Stomach (tissue), 9 donors: ENCODE measurements around the gene DNAAF2. TPM values are rescaled to one million over a fixed set of nuclear protein-coding genes. Genes with fewer than 3 reads are reported as not detected.

Source experiments
- DNase-seq, 2 donors: peaks; one replicate each; pipeline versions ENCODE4 v3.0.0 to v3.0.0-alpha.2; 2013 to 2019
- H3K27ac ChIP-seq, 5 donors: fragments of 200-600 bp in 4 of 5; sonication (generic) in 4 of 5; one replicate each; pipeline ENCODE4 v1.5.1; 2013 to 2019; ENCODE audit warnings: mild to moderate bottlenecking in 1 of 5, moderate library complexity in 1 of 5
- H3K27me3 ChIP-seq, 3 donors: fragments of 200-600 bp; sonication (generic); one replicate each; pipeline ENCODE4 v1.5.1; 2017 to 2019; ENCODE audit warnings: mixed run types in 1 of 3
- H3K36me3 ChIP-seq, 4 donors: fragments of 200-600 bp; sonication (generic); 1 replicate in 3 of 4; 2 replicates in 1 of 4; pipeline ENCODE4 v1.5.1; 2016 to 2019
- H3K4me1 ChIP-seq, 4 donors: fragments of 200-600 bp; sonication (generic); one replicate each; pipeline ENCODE4 v1.5.1; 2016 to 2019
- H3K4me3 ChIP-seq, 4 donors: fragments of 200-600 bp; sonication (generic) in 3 of 4; one replicate each; pipeline ENCODE4 v1.5.1; 2016 to 2019; ENCODE audit warnings: mild to moderate bottlenecking in 1 of 4
- H3K9me3 ChIP-seq, 4 donors: fragments of 200-600 bp; sonication (generic); one replicate each; pipeline ENCODE4 v1.5.1; 2016 to 2019
- EP300 ChIP-seq: sonication (generic); formaldehyde crosslinking; IDR thresholded peaks from one replicate; pipeline ENCODE4 v1.6.1; 2017; ENCODE audit warnings: antibody characterized with exemption
- POLR2A ChIP-seq, 4 donors: fragments of 450-650 bp; IDR thresholded peaks; one replicate each; pipeline ENCODE4 v1.6.1; 2016; ENCODE audit warnings: antibody characterized with exemption in 4 of 4, control low read depth in 2 of 4, mild to moderate bottlenecking in 1 of 4, moderate library complexity in 1 of 4
- POLR2AphosphoS5 ChIP-seq, 3 donors: sonication (generic); formaldehyde crosslinking; IDR thresholded peaks; one replicate each; pipeline ENCODE4 v1.6.1; 2016; ENCODE audit warnings: antibody characterized with exemption in 3 of 3
- WGBS, 5 donors: extraction: QIAGEN DNeasy Blood & Tissue Kit in 3 of 5; methylation state at CpG; one replicate each; pipeline versions ENCODE4 v1.1.5 to v1.1.7; 2013 to 2018; 5-methylcytosine and 5-hydroxymethylcytosine counted together
- intact Hi-C: fragments of 100-400 bp; cut with DNase I; formaldehyde crosslinking; loops from one replicate; pipeline ENCODE4 v1.15.1; 2023; ENCODE audit warnings: low total_unique reads
- polyA plus RNA-seq, 3 donors: library from polyadenylated mRNA; stranded (reverse); fragments of 200-250 nt; gene quantifications; one replicate each; pipeline ENCODE4 v1.2.3, GENCODE V29; 2013
- total RNA-seq, 5 donors: library from RNA; depleted of rRNA; stranded (reverse); fragments of >200 nt; gene quantifications; one replicate each; pipeline versions ENCODE4 v1.1.0 to v1.2.3, GENCODE V29; 2014 to 2016
- TF ChIP-seq, protein P1 (sequence below), 7 experiments: fragments of 450-650 bp in 4 of 7; fragments of 200-600 bp in 3 of 7; sonication (generic) in 3 of 7; IDR thresholded peaks; one replicate each; pipeline ENCODE4 v1.5.1; 2016 to 2019; ENCODE audit warnings: antibody characterized with exemption in 7 of 7, control low read depth in 2 of 7, mild to moderate bottlenecking in 1 of 7
- donor health status: healthy with polysubstance abuse.
- donor health status: Bipolar disorder and iron deficiency.
- donor health status: healthy.

Gene DNAAF2
- total and polyA plus RNA-seq, 8 donors = 3.9 to 43.2 (median 8.1) TPM

DNA sequence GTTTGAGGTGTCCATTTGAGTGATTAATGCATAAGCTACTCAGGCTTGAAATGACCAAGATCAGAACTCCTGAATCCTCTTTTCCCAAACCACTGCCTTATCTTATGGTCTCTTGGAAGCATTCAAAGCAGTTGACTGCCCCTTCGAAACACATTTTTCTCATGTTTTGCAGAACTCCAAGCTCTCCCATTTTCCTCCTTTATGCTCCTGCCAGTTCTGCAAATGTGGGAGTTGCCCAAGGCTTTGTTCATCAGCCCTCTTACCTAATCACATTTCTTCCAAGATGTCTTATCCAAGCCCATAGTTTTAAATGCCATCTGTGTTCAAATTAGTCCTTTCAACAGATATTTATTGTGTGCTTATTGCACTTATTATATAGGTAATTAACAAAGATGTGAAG, 1.8 kb upstream of the DNAAF2 start:
- H3K9me3 ChIP-seq = no peaks in the 10 kb centered on the region
- no peak for DNase-seq
- H3K36me3 ChIP-seq = peaks cover 0 to 24% (median 15%) of the 10 kb centered on the region in 4 donors
- TF ChIP-seq EP300 (no peak), POLR2A (IDR thresholded peaks at IDR 0.05) (no peak), POLR2AphosphoS5 (IDR thresholded peaks at IDR 0.05) (no peak)
- TF ChIP-seq, protein P1, sequence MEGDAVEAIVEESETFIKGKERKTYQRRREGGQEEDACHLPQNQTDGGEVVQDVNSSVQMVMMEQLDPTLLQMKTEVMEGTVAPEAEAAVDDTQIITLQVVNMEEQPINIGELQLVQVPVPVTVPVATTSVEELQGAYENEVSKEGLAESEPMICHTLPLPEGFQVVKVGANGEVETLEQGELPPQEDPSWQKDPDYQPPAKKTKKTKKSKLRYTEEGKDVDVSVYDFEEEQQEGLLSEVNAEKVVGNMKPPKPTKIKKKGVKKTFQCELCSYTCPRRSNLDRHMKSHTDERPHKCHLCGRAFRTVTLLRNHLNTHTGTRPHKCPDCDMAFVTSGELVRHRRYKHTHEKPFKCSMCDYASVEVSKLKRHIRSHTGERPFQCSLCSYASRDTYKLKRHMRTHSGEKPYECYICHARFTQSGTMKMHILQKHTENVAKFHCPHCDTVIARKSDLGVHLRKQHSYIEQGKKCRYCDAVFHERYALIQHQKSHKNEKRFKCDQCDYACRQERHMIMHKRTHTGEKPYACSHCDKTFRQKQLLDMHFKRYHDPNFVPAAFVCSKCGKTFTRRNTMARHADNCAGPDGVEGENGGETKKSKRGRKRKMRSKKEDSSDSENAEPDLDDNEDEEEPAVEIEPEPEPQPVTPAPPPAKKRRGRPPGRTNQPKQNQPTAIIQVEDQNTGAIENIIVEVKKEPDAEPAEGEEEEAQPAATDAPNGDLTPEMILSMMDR (IDR thresholded peaks at IDR 0.05) = no peak
- peak overlapping the region in 1 of 5 donors; percentile 98 for H3K27ac ChIP-seq
- no peak overlapping the region for H3K4me3 ChIP-seq
- no peaks in the 10 kb centered on the region for H3K27me3 ChIP-seq
- H3K4me1 ChIP-seq = peaks cover 20 to 76% (median 55%) of the 10 kb centered on the region in 4 donors
- WGBS, 5 donors = 87 to 97% (median 95%) methylated on average over 1 of the region's 1 CpG
- intact Hi-C loops = loop anchor here (10.0 kb wide), 1 partner anchor 128 kb away; the partner anchor contains the start of gene KLHDC2

DNA sequence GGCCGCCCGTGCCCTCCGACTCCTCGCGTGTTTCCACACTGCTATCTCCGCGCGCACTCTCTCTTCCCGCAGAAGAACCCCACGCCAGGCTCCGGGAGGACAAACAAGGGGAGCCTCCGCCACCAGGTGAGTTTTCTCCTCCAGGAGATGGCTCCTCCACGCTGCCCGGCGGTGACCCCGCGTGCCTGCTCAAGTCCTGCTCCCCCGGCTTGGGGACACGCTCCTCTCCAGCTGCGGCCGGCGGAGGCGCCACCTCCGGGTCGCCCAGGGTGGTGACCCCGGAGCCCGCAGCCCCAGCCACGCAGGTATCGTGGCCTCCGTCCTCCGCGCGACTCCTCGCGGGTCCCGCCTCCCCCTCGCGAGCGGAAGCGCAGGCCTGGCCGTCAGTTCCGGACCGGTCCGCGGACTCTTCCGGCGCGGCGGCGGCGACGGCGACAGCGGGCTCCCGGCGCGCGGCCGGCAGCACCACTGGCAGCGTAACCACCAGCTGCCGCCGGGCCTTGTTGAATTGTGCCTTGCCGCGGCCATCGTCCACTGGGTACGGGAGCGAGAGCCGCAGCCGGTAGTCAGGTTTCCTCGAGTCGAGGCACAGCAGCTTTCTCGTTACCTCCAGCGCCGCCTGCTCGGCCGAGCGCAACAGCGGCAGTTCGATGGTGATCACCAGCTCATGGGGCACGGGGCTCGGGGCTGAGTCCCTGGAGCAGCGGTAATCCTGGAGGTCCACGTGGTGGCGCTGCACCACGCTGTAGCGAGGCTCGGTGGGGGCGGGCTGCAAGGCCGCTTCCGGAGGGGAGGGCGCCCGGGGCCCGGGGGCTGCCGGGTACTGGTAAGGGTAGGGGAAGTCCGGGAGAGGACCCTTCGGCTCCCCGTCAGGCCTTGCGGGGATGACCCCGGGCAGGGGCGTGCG, 1.2 kb downstream of the DNAAF2 start:
- Histone ChIP-seq H3K4me1 (peaks cover 14 to 79% (median 50%) of the 10 kb centered on the region in 4 donors), H3K36me3 (peaks cover 0 to 26% (median 11%) of the 10 kb centered on the region in 4 donors), H3K27me3 (no peaks in the 10 kb centered on the region), H3K27ac (peak overlapping the region; percentile 96 to 99 (median 98)), H3K4me3 (peak overlapping the region; percentile 70 to 94 (median 92)), H3K9me3 (no peaks in the 10 kb centered on the region)
- 0 to 1% (median 1%) methylated on average over 27 to 101 of the region's 101 CpGs for WGBS, 5 donors
- peak; percentile 91 to 98 for DNase-seq
- TF ChIP-seq POLR2A (IDR thresholded peaks at IDR 0.05) = peak in 1 of 4 donors; percentile 36
- TF ChIP-seq EP300 = no peak
- TF ChIP-seq POLR2AphosphoS5 (IDR thresholded peaks at IDR 0.05) = peak; percentile 50 to 88 (median 86)
- TF ChIP-seq, protein P1 (IDR thresholded peaks at IDR 0.05) = peak in 5 of 7 experiments; percentile 52 to 91 (median 82)
- intact Hi-C loops = loop anchor here (10.0 kb wide), 1 partner anchor 131 kb away; the partner anchor contains the start of gene KLHDC2

DNA sequence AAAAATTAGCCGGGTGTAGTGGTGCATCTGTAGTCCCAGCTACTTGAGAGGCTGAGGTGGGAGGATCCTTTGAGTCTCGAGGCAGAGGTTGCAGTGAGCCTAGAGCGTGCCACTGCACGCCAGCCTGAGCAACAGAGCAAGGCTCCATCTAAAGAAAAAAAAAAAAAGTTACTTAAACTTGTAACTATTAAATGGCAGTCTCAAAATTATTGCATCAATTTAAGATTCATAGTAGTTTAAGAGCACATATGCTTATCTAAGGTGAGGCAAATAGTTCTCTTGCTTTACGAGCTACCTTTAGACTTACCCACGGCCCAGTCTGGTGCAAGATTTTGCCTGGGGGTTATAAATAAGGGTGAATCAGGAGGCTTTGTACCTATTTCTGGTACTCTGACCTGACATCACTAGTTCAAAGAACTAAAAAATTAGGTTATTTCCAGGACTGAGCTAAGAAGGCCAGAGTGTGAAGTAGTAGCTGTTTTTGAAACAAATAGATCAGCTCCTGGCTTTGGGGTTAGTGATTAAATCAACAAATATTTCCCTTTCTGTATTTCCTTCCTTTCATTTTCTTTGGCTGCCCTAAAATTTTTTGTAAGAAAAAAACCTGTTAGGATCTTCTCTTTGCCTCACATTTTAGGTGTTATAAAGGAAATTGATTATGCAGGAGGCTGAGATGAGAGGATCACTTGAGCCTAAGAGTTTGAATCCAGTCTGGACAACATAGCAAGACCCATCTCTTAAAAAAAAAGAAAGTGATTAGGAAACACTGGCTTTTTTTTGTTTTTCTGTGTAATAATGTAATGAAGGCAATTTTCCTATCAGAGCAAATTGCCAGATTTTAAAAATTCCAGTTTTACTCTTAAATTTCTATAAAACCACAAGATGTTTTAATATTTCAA, 10.9 kb downstream of the DNAAF2 start:
- peaks cover 18 to 52% (median 40%) of the 10 kb centered on the region in 4 donors for H3K4me1 ChIP-seq
- no peaks in the 10 kb centered on the region for H3K9me3 ChIP-seq
- no peak for DNase-seq
- H3K27ac ChIP-seq = peak overlapping the region in 4 of 5 donors; percentile 19 to 51 (median 30)
- 31 to 54% (median 45%) methylated on average over 6 of the region's 6 CpGs for WGBS, 5 donors
- H3K4me3 ChIP-seq = peak overlapping the region in 2 of 4 donors; percentile 87 to 95
- no peaks in the 10 kb centered on the region for H3K27me3 ChIP-seq
- intact Hi-C loops = no loop called here
- H3K36me3 ChIP-seq = peaks cover 0 to 18% (median 11%) of the 10 kb centered on the region in 4 donors
- no peak for TF ChIP-seq POLR2AphosphoS5 (IDR thresholded peaks at IDR 0.05)
- TF ChIP-seq, protein P1 (IDR thresholded peaks at IDR 0.05) = no peak
- no peak for TF ChIP-seq EP300
- no peak for TF ChIP-seq POLR2A (IDR thresholded peaks at IDR 0.05)

DNA sequence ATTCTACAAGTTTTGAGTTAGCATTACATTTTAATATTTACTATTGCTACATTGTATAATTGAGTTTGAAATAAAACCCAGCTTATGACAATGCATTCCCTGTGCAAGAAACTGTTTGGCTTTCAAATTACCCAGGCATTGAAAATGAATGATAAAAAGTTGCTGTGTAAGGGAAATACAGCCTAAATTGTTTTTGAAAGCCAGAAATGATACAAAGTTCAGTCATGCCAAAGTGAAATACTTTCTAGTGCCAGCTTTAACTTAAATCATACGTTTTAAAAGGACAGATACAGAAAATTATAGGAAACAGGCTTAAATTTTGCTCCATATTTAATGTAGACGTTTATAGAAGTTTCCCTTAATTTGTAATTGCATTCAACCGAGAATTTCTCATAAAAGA, 11.7 kb downstream of the DNAAF2 start:
- WGBS, 5 donors = 22 to 38% (median 29%) methylated on average over 3 of the region's 3 CpGs
- DNase-seq = no peak
- intact Hi-C loops = no loop called here
- Histone ChIP-seq H3K27me3 (no peaks in the 10 kb centered on the region), H3K4me3 (peak overlapping the region in 2 of 4 donors; percentile 87 to 95), H3K27ac (peak overlapping the region in 3 of 5 donors; percentile 19 to 51 (median 37)), H3K4me1 (peaks cover 23 to 55% (median 43%) of the 10 kb centered on the region in 4 donors), H3K36me3 (peaks cover 0 to 24% (median 16%) of the 10 kb centered on the region in 4 donors), H3K9me3 (no peaks in the 10 kb centered on the region)
- TF ChIP-seq, protein P1 (IDR thresholded peaks at IDR 0.05) = no peak
- TF ChIP-seq EP300 = no peak
- TF ChIP-seq POLR2AphosphoS5 (IDR thresholded peaks at IDR 0.05) = no peak
- no peak for TF ChIP-seq POLR2A (IDR thresholded peaks at IDR 0.05)
